SK-N-SH (cell line): ENCODE measurements around the gene ANKS1B. TPM values are rescaled to one million over a fixed set of nuclear protein-coding genes. Genes with fewer than 3 reads are reported as not detected.

Experiments
- CTCF ChIA-PET: fragments of 300-600, 350-600 bp; formaldehyde crosslinking; extraction: SDS; loops from one replicate; lab custom pipeline; 2021; lab: Yijun Ruan, JAX
- POLR2A ChIA-PET: fragments of 350-600 bp; sonication (Branson Sonifier 250); formaldehyde crosslinking; extraction: SDS; loops from one replicate; lab custom pipeline; 2020; ENCODE audit warnings: antibody characterized with exemption, inconsistent platforms; lab: Yijun Ruan, JAX
- DNase-seq: peaks from one replicate; pipeline ENCODE4 v3.0.0; 2012
- H2AFZ ChIP-seq: fragments of 200-600 bp; sonication (generic); 2 replicates; pipeline ENCODE4 v1.8.1; 2016; ENCODE audit warnings: antibody characterized with exemption, mild to moderate bottlenecking, low read depth
- H3F3A ChIP-seq: fragments of 200-600 bp; sonication (generic); replicated peaks from 2 replicates; pipeline ENCODE3; 2016; ENCODE audit warnings: antibody characterized with exemption, mild to moderate bottlenecking; ENCODE audit not compliant: insufficient read depth
- H3K27ac ChIP-seq, 2 experiments: fragments of 200-500 bp in 1 of 2; fragments of 200-600 bp in 1 of 2; sonication (Bioruptor generic) in 1 of 2; sonication (generic), shearing (Covaris generic) in 1 of 2; 2 replicates each; pipeline versions ENCODE4 v1.5.1 to v1.6.1; 2014 to 2016; ENCODE audit warnings: low read depth in 2 of 2, inconsistent platforms in 1 of 2, low read length in 1 of 2, mild to moderate bottlenecking in 1 of 2, mixed read lengths in 1 of 2
- H3K27me3 ChIP-seq: fragments of 200-600 bp; sonication (generic), shearing (Covaris generic); 2 replicates; pipeline ENCODE4 v1.6.1; 2016; ENCODE audit warnings: mixed run types; ENCODE audit not compliant: insufficient read depth
- H3K36me3 ChIP-seq, 2 experiments: fragments of 200-500 bp in 1 of 2; fragments of 200-600 bp in 1 of 2; sonication (Bioruptor generic) in 1 of 2; sonication (generic) in 1 of 2; replicated peaks in 1 of 2; 2 replicates each; pipeline versions ENCODE3 to v1.5.1; 2014 to 2016; ENCODE audit warnings: low read length in 1 of 2, mild to moderate bottlenecking in 1 of 2; ENCODE audit not compliant: insufficient read depth in 2 of 2, control insufficient read depth in 1 of 2
- H3K4me1 ChIP-seq, 2 experiments: fragments of 200-500 bp in 1 of 2; fragments of 200-600 bp in 1 of 2; sonication (Bioruptor generic) in 1 of 2; sonication (generic), shearing (Covaris generic) in 1 of 2; 2 replicates each; pipeline versions ENCODE4 v1.5.1 to v1.6.1; 2014 to 2016; ENCODE audit warnings: low read depth in 1 of 2, low read length in 1 of 2, mixed run types in 1 of 2; ENCODE audit not compliant: insufficient read depth in 2 of 2, control insufficient read depth in 1 of 2
- H3K4me2 ChIP-seq: fragments of 200-600 bp; sonication (generic), shearing (Covaris generic); 2 replicates; pipeline ENCODE4 v1.6.1; 2017; ENCODE audit warnings: mixed run types
- H3K4me3 ChIP-seq, 2 experiments: fragments of 200-500 bp in 1 of 2; fragments of 200-600 bp in 1 of 2; sonication (Bioruptor generic) in 1 of 2; sonication (generic), shearing (Covaris generic) in 1 of 2; 2 replicates each; pipeline versions ENCODE4 v1.5.1 to v1.8.1; 2014 to 2016; ENCODE audit warnings: low read depth in 2 of 2, inconsistent platforms in 1 of 2, low read length in 1 of 2, mild to moderate bottlenecking in 1 of 2, mixed read lengths in 1 of 2, moderate library complexity in 1 of 2
- H3K79me2 ChIP-seq: fragments of 200-600 bp; sonication (generic); 2 replicates; pipeline ENCODE4 v1.8.1; 2017; ENCODE audit warnings: mild to moderate bottlenecking; ENCODE audit not compliant: insufficient read depth
- H3K9ac ChIP-seq: fragments of 200-600 bp; sonication (generic); 2 replicates; pipeline ENCODE4 v1.6.1; 2017; ENCODE audit warnings: mixed run types
- H3K9me2 ChIP-seq: fragments of 200-600 bp; sonication (generic); 2 replicates; pipeline ENCODE4 v1.6.1; 2017; ENCODE audit warnings: mixed run types
- H3K9me3 ChIP-seq: fragments of 200-600 bp; sonication (generic); 2 replicates; pipeline ENCODE4 v1.6.1; 2017; ENCODE audit warnings: mixed run types, mild to moderate bottlenecking, moderate library complexity
- H4K20me1 ChIP-seq: fragments of 200-600 bp; sonication (generic); 2 replicates; pipeline ENCODE4 v1.6.1; 2017; ENCODE audit warnings: mild to moderate bottlenecking, mixed run types; ENCODE audit not compliant: insufficient read depth
- CHD2 ChIP-seq: fragments of 150-350 bp; IDR thresholded peaks from 2 replicates; pipeline ENCODE4 v1.6.1; 2018; ENCODE audit warnings: low read length; ENCODE audit not compliant: partially characterized antibody
- CTCF ChIP-seq: fragments of 200-600 bp; sonication (generic); IDR thresholded peaks from 2 replicates; pipeline ENCODE4 v1.6.1; 2017; ENCODE audit warnings: antibody characterized with exemption, mild to moderate bottlenecking, moderate library complexity
- ELF1 ChIP-seq: IDR thresholded peaks from 2 replicates; pipeline ENCODE4 v1.4.0; 2012
- EP300 ChIP-seq, 2 experiments: IDR thresholded peaks; 2 replicates each; pipeline versions ENCODE4 v1.4.0 to v1.6.1; 2012; ENCODE audit warnings: borderline replicate concordance in 1 of 2, low read depth in 1 of 2, low read length in 1 of 2
- FOXM1 ChIP-seq: IDR thresholded peaks from 2 replicates; pipeline ENCODE4 v1.4.0; 2012; ENCODE audit warnings: low read depth, mild to moderate bottlenecking
- GABPA ChIP-seq: IDR thresholded peaks from 2 replicates; pipeline ENCODE4 v1.4.0; 2012; ENCODE audit warnings: low read depth, mild to moderate bottlenecking
- GATA2 ChIP-seq: sonication (generic); formaldehyde crosslinking; IDR thresholded peaks from 2 replicates; pipeline ENCODE4 v1.5.0; 2020; ENCODE audit warnings: mild to moderate bottlenecking, missing genetic modification reagents
- IRF3 ChIP-seq: fragments of 150-350 bp; IDR thresholded peaks from 2 replicates; pipeline ENCODE4 v1.6.1; 2016; ENCODE audit warnings: mild to moderate bottlenecking, low read depth, low read length
- NFIC ChIP-seq: IDR thresholded peaks from 2 replicates; pipeline ENCODE4 v1.4.0; 2012; ENCODE audit warnings: borderline replicate concordance
- NRF1 ChIP-seq: IDR thresholded peaks from 2 replicates; pipeline ENCODE4 v1.6.1; 2012; ENCODE audit warnings: low read depth, mild to moderate bottlenecking, low read length
- RCOR1 ChIP-seq: fragments of 150-350 bp; IDR thresholded peaks from 2 replicates; pipeline ENCODE4 v1.6.1; 2017; ENCODE audit warnings: antibody characterized with exemption, low read length
- RFX5 ChIP-seq: IDR thresholded peaks from 2 replicates; pipeline ENCODE4 v1.6.1; 2012; ENCODE audit warnings: mild to moderate bottlenecking, improper control_type of control experiment, low read length
- SMC3 ChIP-seq: IDR thresholded peaks from 2 replicates; pipeline ENCODE4 v1.6.1; 2012; ENCODE audit warnings: low read depth, low read length, improper control_type of control experiment
- TCF12 ChIP-seq: IDR thresholded peaks from 2 replicates; pipeline ENCODE4 v1.4.0; 2012
- USF1 ChIP-seq: IDR thresholded peaks from 2 replicates; pipeline ENCODE4 v1.4.0; 2012; ENCODE audit warnings: low read depth, borderline replicate concordance
- WGBS: methylation state at CpG from one replicate; pipeline ENCODE4 v1.1.6; 2017; ENCODE audit warnings: low lambda C conversion rate; 5-methylcytosine and 5-hydroxymethylcytosine counted together
- polyA plus RNA-seq, 3 experiments: library from polyadenylated mRNA; depleted of rRNA; stranded (reverse); fragments of >200 nt; gene quantifications; 2 replicates each; pipeline ENCODE4 v1.2.3, GENCODE V29; 2012
- TF ChIP-seq, protein P1 (sequence below): IDR thresholded peaks from 2 replicates; pipeline ENCODE4 v1.4.0; 2012; ENCODE audit warnings: low read depth
- TF ChIP-seq, protein P2 (sequence below): IDR thresholded peaks from 2 replicates; pipeline ENCODE4 v1.4.0; 2012; ENCODE audit warnings: low read depth, borderline replicate concordance
- TF ChIP-seq, protein P3 (sequence below): IDR thresholded peaks from 2 replicates; pipeline ENCODE4 v1.6.1; 2012; ENCODE audit warnings: mild to moderate bottlenecking, low read depth, low read length, moderate library complexity

ANKS1B gene
- polyA plus RNA-seq, 1 of the 3 experiments (the other 2 are of a cell fraction) = 1.8 TPM

DNA sequence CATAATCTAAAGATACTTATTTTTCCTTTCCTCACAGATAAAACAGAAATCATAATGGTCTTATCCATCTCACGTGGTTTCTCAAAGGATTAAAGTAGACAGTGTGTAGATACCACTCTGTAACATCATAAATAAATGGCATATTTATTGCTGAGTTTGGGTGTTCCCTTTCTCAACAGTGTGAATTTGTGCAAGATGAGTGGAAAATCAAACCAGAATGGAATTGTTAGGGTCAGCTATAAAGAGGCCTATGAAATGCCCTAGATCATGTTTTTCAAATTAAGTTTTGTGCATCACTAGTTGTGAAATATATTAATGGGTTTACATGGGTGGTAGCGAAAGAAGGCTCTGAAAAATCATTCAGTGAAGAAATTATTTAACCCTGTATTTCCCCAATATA lies 553.5 kb downstream of the ANKS1B start:
- TF ChIP-seq RCOR1 = no peak
- TF ChIP-seq CTCF = no peak
- TF ChIP-seq FOXM1 = no peak
- no peak for TF ChIP-seq IRF3
- TF ChIP-seq NFIC = no peak
- no peak for TF ChIP-seq GATA2 (CRISPR knock-in tag)
- TF ChIP-seq, protein P1, sequence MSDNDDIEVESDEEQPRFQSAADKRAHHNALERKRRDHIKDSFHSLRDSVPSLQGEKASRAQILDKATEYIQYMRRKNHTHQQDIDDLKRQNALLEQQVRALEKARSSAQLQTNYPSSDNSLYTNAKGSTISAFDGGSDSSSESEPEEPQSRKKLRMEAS = no peak
- TF ChIP-seq GABPA = no peak
- no peak for TF ChIP-seq CHD2
- TF ChIP-seq, protein P2, sequence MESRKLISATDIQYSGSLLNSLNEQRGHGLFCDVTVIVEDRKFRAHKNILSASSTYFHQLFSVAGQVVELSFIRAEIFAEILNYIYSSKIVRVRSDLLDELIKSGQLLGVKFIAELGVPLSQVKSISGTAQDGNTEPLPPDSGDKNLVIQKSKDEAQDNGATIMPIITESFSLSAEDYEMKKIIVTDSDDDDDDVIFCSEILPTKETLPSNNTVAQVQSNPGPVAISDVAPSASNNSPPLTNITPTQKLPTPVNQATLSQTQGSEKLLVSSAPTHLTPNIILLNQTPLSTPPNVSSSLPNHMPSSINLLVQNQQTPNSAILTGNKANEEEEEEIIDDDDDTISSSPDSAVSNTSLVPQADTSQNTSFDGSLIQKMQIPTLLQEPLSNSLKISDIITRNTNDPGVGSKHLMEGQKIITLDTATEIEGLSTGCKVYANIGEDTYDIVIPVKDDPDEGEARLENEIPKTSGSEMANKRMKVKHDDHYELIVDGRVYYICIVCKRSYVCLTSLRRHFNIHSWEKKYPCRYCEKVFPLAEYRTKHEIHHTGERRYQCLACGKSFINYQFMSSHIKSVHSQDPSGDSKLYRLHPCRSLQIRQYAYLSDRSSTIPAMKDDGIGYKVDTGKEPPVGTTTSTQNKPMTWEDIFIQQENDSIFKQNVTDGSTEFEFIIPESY = no peak
- TF ChIP-seq, protein P3, sequence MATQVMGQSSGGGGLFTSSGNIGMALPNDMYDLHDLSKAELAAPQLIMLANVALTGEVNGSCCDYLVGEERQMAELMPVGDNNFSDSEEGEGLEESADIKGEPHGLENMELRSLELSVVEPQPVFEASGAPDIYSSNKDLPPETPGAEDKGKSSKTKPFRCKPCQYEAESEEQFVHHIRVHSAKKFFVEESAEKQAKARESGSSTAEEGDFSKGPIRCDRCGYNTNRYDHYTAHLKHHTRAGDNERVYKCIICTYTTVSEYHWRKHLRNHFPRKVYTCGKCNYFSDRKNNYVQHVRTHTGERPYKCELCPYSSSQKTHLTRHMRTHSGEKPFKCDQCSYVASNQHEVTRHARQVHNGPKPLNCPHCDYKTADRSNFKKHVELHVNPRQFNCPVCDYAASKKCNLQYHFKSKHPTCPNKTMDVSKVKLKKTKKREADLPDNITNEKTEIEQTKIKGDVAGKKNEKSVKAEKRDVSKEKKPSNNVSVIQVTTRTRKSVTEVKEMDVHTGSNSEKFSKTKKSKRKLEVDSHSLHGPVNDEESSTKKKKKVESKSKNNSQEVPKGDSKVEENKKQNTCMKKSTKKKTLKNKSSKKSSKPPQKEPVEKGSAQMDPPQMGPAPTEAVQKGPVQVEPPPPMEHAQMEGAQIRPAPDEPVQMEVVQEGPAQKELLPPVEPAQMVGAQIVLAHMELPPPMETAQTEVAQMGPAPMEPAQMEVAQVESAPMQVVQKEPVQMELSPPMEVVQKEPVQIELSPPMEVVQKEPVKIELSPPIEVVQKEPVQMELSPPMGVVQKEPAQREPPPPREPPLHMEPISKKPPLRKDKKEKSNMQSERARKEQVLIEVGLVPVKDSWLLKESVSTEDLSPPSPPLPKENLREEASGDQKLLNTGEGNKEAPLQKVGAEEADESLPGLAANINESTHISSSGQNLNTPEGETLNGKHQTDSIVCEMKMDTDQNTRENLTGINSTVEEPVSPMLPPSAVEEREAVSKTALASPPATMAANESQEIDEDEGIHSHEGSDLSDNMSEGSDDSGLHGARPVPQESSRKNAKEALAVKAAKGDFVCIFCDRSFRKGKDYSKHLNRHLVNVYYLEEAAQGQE = no peak
- no peak for TF ChIP-seq EP300 (IDR thresholded peaks at IDR 0.05; ENCODE audit: borderline replicate concordance in 1 of 2, low read depth in 1 of 2, low read length in 1 of 2)
- no peak for TF ChIP-seq NRF1
- TF ChIP-seq TCF12 = no peak
- no peak for TF ChIP-seq RFX5
- TF ChIP-seq ELF1 = no peak
- no peak for TF ChIP-seq SMC3
- no peak for TF ChIP-seq USF1
- WGBS = 41% methylated on average over 2 of the region's 2 CpGs
- CTCF ChIA-PET = no interaction called here
- Histone ChIP-seq H3K9ac (no peak overlapping the region), H3K4me3 (no peak overlapping the region), H3K36me3 (no peaks in the 10 kb centered on the region), H3K4me1 (no peaks in the 10 kb centered on the region), H2AFZ (no peak overlapping the region), H3K9me3 (no peaks in the 10 kb centered on the region), H3K27me3 (no peaks in the 10 kb centered on the region), H3K79me2 (no peaks in the 10 kb centered on the region), H4K20me1 (no peaks in the 10 kb centered on the region), H3K4me2 (no peak overlapping the region), H3F3A (no peaks in the 10 kb centered on the region), H3K9me2 (no peaks in the 10 kb centered on the region), H3K27ac (no peak overlapping the region)
- DNase-seq = no peak
- POLR2A ChIA-PET = no interaction called here
